MM.1S (cell line): Measurements from ENCODE around the gene PHF21B.

ENCODE experiments used
- CTCF ChIP-seq: fragments of 300-600 bp; sonication (generic); IDR thresholded peaks from 2 replicates; pipeline ENCODE4 v1.5.1; 2016; ENCODE audit warnings: antibody characterized with exemption, low read length, mixed read lengths
- EZH2 ChIP-seq: fragments of 300-600 bp; sonication (generic); optimal IDR thresholded peaks from 2 replicates; pipeline ENCODE3; 2017; ENCODE audit warnings: low read depth, mild to moderate bottlenecking, antibody characterized with exemption, low read length, mixed read lengths

GRCh38 chr22:44869196-44869595 is 140.6 kb downstream of the PHF21B start:
- TF ChIP-seq CTCF (no peak), EZH2 (no peak)
